ENCODE data around the gene FZD4. TPM values are rescaled to one million over a fixed set of nuclear protein-coding genes. Genes with fewer than 3 reads are reported as not detected.

The FZD4 gene
- total and polyA plus RNA-seq, 12 donors: 13.5 to 34.6 (median 22.4) TPM

DNA sequence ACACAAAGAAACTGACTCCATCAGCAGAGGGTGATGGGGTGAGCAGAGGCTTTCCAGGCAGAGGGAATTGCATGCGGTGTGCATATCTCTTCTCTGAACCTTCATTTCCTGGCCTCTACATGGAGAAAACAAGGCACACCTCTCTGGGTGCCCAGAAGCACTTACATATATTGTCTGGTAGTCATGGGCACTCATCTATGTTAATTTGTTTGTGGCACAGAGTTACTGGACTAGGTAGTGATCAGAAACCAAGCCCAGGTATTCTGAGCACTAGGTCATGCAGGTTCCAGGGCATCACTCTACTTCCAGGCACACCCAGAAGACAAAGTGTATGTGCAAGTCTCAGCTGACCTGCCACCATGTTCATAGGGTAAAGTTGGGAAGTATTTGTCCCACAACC, 56.5 kb downstream of the FZD4 start:
- DNase-seq (no peak), ATAC-seq (no peak)
- Histone ChIP-seq H3K4me1 (peaks cover 0 to 14% (median 7%) of the 10 kb centered on the region in 9 donors), H3K27ac (no peak overlapping the region), H3K4me3 (no peak overlapping the region), H3K9me3 (no peaks in the 10 kb centered on the region), H3K27me3 (no peaks in the 10 kb centered on the region), H3K36me3 (no peaks in the 10 kb centered on the region)
- TF ChIP-seq, protein P1, sequence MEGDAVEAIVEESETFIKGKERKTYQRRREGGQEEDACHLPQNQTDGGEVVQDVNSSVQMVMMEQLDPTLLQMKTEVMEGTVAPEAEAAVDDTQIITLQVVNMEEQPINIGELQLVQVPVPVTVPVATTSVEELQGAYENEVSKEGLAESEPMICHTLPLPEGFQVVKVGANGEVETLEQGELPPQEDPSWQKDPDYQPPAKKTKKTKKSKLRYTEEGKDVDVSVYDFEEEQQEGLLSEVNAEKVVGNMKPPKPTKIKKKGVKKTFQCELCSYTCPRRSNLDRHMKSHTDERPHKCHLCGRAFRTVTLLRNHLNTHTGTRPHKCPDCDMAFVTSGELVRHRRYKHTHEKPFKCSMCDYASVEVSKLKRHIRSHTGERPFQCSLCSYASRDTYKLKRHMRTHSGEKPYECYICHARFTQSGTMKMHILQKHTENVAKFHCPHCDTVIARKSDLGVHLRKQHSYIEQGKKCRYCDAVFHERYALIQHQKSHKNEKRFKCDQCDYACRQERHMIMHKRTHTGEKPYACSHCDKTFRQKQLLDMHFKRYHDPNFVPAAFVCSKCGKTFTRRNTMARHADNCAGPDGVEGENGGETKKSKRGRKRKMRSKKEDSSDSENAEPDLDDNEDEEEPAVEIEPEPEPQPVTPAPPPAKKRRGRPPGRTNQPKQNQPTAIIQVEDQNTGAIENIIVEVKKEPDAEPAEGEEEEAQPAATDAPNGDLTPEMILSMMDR (IDR thresholded peaks at IDR 0.05): no peak
- intact Hi-C loops (cut with DNase I): no loop called here
- WGBS, 2 donors: 97 to 100% methylated on average over 1 of the region's 1 CpG

DNA sequence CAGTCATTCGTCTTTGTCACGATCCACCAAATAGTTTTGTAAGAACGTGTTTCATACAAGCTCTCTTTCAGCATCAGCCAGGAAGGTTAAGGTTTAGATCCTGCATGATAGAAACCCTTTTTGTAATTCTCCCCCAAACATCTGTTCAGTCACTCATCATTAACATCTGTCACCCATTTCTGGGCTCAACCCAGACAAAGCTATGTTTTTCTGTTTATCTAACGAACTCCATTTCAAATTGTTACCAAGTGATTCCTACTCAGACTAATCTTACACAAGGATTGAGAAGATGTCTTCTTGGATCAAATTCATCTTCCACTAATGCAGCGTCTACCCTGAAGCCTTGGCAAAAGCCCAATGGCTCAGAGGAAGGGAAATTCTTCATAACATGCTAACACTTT, 58.8 kb downstream of the FZD4 start:
- no peaks in the 10 kb centered on the region for H3K27me3 ChIP-seq
- H3K4me1 ChIP-seq: peaks cover 0 to 14% (median 7%) of the 10 kb centered on the region in 9 donors
- TF ChIP-seq, protein P1 (IDR thresholded peaks at IDR 0.05): no peak
- no peak overlapping the region for H3K4me3 ChIP-seq
- intact Hi-C loops (cut with DNase I): no loop called here
- no peak overlapping the region for H3K27ac ChIP-seq
- no peaks in the 10 kb centered on the region for H3K36me3 ChIP-seq
- DNase-seq (no peak), ATAC-seq (no peak)
- no peaks in the 10 kb centered on the region for H3K9me3 ChIP-seq
- WGBS, 2 donors: 44 to 55% methylated on average over 5 of the region's 5 CpGs

Other genes with a start within 250 kb of the FZD4 start
- gene PRSS23, start 154.9 kb downstream of the FZD4 start, total RNA-seq: 10 to 100 TPM in 4 of 10 donors, 1 to 10 TPM in 6; 3.3 to 32.9 (median 7.4) TPM
- gene PRSS23, start 154.9 kb downstream of the FZD4 start, polyA plus RNA-seq: 10 to 100 TPM in 1 of 2 donors, 1 to 10 TPM in 1; 3.3 to 16.2 TPM
- 10 to 100 TPM; 12.0 to 28.6 (median 17.5) TPM for gene TMEM135, start 82.5 kb upstream of the FZD4 start, total RNA-seq
- gene TMEM135, start 82.5 kb upstream of the FZD4 start, polyA plus RNA-seq: 1 to 10 TPM; 3.4 to 7.8 TPM

Data from heart right ventricle (tissue), 16 donors.